DMS114 treated with DMSO at 0.1 percent for 48 hours (cell line): ENCODE measurements around the gene LIX1.
"Not testable (repeated sequence)": the region's sequence is repeated elsewhere in the genome, so short reads cannot be mapped to it uniquely, and the experiment has no call there.

ENCODE experiments used
- DNase-seq: peaks from one replicate; lab custom pipeline; 2025; ENCODE audit not compliant: unreplicated experiment; lab: John Stamatoyannopoulos, UW

The LIX1 gene

DNA sequence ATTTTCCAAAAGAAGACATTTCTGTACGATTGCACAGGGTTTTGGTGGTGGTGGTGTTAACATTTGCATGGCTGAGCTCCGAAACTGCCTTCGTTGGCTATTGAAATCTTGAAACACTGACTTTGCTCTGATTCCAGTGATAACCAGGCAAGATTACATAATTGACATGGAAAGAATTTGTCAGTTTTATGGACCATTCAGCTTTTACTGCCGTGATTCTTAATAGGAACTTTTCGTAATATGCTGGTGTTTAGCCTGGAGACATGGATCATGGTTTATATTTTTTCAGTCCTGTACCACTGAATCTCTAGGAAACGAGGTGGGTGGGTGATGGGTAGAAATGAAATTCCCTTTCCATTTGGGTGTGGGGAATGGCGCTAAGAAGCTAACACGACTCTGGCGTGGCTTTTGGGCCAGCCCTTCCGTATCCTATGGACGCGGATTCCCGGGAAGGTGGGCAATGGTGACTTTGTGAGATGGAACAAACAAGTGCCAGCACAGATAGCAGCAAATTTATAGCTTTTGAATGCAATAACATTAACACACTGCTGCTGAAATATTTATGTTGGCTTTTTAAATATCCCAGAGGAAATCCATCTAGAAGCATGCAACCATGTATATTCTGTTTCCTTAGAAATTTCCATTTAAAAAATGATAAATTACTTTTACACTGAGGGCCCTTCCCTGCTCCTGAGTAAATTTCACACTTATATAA lies 36.8 kb downstream of the LIX1 start:
- no peak for DNase-seq

DNA sequence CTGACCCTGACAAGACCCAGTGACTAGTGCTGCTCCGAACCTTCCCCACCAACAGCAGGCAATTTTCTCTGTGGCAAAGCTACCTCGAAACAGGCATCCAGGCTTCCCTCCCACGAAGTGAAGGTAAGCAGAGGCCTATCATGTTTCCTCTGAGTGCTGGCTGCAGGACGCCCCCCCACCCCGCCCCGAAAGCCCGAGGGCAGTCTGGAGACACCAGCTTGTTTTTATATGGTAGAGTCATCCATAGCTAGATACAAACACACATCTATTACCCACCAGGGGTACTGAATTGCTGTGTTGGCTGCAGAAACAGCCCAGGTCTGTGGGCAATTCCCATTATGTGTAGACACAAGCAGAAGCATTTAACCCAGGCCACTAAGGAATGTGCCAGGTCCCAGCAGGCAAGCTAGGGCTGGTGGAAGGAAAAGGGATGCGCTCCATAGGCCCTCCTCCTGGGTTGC lies 40.4 kb downstream of the LIX1 start:
- no peak for DNase-seq

DNA sequence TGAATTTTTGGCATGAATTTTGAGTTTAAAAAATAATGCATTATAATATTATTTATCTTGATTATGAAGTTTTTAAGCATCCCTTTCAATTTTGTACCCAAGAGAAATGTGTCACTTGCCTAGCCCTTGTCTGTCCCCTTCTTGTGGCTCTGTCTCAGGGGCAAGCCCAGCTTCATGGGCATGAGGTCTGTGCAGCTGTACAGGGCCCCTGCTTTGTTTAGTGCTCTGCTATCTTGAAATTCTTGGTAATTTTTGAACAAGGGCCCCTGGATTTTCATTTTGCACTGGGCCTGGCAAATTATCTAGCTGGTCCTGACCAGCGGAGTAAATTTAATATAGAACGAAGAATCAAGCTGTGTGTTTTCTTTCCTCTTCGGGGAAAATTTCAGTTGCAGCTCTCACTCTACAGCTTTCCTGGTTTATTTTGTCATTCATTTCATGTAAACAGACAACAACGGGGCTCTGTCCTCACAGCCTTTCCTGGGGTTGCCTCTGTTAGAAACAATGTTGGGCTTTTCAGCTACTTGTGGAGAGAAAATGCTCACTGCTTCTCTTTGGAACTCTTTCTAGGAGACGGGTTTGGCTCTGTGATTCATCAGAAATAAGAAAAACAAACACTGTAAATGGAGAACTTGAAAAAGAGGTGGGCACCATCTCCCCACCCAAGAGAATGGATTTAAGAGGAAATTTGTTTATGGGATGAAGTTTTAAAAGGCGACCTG lies 41.1 kb downstream of the LIX1 start:
- DNase-seq = no peak

DNA sequence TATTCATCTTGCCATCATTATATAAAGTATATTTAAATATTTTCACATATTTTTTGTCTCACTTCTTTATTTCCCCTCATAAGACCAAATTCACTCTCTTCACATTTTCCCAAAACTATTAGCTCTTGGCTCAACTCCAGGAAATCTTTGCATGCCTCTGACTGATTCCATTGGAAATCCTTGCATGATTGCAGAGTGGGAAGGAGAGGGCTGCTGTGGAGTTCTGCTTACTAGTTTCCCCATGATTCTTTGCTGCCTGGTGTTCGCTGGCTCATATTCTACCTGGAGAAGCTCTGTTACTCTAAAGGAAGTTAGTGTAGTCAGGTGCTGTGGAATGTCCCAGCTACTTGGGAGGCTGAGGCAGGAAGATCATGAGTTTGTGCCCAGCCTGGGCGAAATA lies 41.9 kb downstream of the LIX1 start:
- DNase-seq = no peak

DNA sequence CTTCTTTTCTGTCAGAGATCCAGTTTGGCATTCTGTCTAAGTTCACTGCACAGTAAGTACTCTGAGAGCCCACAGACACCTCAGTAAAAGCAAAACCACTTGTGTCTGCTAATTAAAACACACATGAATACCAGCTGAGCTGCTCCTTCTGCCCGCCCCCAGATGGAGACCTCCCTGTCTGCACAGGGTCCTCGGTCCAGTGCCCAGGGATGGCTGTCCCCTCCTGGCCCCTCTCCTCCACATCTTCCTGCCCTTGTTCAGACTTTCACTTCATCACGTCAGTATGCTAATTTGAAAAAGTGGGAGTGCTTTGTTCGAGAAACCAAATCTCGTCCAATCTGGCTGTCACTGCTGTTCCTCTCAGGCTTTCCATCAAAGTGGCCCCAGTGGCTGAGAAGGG lies 43.5 kb downstream of the LIX1 start:
- no peak for DNase-seq

DNA sequence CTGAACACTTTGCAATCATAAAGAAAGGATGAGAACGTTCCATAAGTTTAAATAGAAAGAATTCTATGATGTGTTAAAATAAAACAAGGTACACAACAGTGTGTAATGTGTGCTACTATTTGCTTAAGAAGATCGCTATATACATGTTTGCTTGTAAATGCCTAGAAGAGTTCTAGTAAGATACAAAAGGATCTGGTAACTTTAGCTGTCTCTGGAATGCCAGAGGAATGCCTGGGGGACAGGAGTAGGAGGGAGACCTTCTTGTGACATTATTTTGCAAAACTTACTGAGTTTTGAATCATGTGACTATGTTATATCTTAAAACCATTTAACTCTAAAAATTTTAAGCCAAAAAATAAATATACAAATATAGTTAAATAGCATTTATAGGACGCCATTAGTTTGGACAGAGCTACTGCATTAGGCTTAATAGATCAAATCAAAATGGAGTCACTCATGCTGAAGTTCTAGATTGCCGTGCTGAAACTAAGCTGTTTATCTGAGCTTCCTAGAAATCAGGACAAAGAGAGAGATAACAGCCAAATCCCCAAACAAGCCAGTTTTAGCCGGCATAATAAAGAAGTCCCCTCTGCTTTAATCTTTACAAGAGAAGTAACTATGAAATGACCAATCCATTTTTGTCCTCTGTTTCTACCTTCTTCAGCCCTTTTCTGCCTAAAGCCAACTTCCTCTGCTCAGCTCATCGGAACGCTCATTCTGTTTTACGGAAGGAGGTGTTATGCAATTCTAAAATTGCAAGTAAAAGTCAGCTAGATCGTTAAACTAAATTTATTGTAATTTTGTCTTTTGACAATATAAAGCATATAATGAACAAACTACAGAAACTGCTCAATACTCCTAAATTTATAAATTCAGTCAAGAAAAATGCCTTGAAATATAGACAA lies 44.8 kb downstream of the LIX1 start:
- DNase-seq = no peak

DNA sequence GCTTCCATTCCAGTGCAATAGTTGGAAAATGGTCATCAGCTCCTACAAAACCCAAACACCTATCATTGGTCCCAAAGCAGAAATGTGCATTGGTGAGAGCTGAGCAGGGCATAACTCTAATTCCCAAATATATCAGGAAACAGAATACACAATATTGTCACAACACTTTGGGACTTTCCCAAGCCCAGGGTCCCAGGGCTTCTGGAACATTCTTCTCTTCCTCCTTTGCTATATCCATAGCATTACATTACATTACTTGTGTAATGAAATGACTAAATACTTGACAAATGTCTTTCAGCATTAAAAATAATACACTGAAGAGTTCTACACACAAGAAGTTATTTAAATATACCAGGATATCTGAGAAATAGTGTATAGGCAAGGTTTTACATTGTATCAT lies 45.6 kb downstream of the LIX1 start:
- no peak for DNase-seq

DNA sequence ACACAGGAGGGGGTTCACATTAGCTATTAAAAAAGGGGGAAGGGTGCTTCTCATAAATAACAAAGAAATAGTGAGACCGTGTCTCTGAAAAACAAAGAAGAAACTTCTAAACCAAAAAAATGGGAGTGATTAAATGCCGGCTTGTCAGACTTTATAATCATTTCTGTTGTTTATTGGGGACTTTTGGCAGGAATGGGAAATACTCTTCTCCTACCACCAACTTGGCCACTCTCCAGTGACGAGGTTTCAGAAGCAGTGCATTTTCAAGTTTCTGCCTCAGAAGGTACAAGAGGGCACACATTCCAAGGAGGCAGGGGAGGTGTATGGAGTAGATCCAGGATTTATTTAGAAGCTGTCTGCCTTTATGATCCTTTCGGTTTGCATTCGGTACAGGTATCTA lies 46.2 kb downstream of the LIX1 start:
- DNase-seq = no peak

DNA sequence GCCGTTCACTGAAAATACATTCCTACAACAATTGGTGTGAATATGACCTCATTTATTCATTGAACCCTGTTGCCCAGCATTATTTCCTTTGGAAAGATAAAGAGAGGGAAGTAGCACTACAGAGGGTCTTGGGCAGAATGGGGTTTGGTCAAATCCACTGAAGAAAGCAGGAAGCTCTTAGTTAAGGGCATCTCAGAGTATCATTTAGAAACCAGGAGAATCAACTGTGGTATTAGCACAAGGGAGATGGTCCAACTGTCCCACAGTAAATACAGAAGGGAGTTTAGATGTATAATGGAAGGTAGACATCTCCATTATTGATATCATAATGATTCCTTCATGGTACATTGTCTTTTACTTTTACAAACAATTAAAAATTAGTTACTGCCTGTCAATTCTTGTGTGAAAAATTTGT lies 47.1 kb downstream of the LIX1 start:
- DNase-seq = no peak

DNA sequence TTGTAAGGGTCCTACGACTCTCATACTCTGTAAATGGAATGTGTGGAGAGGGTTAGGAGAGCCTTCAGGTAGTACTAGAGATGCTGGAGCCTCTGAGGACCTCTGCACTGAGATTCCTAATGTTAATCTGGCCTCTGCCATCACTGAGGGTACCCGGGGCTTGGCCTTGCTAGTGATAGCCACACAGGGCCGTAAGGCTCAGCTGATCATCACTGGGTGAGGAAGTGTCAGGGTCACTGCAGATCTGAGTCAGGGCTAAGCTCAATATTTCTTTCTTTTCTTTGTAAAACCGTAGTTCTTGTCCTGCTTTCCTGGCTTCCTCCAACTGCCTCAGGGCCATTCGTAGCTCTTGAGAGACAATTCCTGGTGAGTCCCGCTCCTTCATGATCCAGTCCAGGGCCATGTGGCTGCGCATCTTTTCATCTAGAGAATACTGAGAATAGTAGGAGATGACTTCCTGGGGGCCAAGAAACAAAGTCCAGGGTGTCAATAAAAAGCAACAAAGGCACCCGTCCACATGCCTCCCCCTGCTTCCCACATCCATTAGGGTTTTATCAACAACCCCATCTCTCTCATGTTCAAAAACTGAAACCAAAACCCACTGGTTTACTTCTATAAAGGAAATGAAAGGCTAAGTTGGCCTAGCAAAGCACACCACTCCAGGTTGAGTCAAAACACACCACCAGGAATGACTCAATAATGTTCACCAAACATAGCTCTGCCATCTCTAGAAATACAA lies 47.7 kb downstream of the LIX1 start:
- DNase-seq = no peak

DNA sequence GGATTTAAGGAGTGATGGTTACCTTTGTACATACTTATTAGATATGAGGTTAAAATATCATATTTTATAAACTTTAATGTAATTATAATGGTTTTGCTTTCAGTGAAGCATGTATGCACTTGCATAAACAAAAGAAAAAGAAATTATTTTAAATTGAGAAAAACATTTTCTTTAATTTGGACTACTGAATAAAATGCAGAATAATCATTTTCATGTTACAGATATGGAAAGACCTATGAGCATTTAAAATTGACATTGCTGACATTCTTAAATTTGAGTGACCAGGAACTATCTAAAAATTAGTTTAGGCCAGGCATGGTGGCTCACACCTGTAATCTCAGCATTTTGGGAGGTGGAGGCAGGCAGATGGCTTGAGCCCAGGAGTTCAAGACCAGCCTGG lies 49.2 kb downstream of the LIX1 start:
- no peak for DNase-seq

DNA sequence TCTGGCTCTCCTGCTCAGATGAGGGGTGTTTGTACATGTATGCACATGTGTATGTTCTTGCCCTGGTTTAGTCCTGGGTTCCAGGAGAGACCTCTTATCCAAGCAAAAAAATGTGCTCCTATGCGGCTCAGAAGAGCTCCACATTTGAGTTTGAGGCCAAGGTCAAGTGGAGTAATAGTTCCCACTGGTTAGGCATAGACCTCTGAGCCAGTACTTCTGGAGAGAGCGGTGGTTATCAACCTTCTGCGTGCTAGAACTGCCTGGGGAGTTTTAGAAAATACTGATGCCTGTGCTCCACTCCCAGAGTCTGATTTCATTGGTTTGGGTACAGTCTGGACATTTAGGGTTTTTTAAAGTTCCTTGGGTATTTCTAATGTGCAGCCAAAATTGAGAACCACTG lies 51.5 kb downstream of the LIX1 start:
- no peak for DNase-seq

DNA sequence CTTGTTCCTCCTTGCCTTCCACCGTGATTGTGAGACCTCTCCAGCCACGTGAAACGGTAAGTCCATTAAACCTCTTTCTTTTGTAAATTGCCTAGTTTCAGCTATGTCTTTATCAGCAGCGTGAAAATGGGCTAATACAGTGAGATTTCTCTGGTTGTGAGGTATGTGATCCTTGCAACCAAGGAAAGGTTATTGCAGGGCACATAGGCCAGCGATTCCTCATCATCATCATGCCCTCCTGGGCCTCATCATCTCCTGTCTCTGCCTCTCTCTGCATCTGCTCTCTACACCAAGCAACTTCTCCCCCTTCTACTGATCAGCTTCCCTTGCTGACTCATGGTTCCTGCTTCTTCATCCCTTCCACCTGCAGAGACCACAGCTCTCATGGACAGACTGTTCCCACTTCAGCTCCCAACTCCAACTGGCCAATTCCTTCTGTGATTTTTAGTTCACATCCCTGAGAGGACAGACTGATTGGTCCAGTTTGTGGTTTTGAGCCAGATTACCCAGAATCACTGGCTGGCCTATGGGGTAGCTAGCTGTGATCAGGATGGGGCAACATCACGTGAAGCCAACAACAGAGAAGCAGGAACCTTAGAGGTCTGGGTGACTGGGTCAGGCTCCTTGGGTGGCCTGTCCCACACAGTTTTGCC lies 53.1 kb downstream of the LIX1 start:
- DNase-seq = no peak

DNA sequence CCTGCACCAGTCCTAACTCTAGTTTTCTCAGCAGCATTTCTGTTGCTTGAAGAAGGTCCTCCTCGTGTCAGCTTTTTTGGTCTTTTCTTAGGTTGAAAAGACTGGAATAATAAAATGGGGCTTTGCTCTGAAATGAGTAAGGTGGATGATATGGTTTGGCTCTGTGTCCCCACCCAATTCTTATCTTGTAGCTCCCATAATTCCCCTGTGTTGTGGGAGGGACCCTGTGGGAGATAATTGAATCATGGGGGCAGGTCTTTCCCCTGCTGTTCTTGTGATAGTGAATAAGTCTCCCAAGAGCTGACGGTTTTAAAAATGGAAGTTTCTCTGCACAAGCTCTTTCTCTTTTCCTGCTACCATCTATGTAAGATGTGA lies 53.6 kb downstream of the LIX1 start:
- no peak for DNase-seq

DNA sequence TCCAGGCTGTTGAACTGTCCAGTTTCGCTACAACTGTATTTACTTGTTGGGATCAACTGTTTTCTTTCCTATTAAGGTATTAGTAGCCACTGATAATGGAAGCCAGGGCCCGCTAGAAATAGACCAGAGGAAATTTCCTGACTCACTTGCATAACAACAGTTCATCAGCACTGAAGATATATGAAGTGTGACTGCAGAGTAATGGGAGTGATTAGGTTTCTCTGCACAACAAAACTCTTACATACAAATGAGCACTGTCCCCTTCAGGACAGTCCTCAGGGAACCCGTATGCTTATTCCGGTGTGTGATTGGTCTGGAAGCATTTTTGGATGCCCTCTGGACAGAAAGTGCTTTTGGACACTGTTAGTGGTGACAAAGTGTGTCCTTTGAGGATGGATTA lies 55.3 kb downstream of the LIX1 start:
- no peak for DNase-seq

DNA sequence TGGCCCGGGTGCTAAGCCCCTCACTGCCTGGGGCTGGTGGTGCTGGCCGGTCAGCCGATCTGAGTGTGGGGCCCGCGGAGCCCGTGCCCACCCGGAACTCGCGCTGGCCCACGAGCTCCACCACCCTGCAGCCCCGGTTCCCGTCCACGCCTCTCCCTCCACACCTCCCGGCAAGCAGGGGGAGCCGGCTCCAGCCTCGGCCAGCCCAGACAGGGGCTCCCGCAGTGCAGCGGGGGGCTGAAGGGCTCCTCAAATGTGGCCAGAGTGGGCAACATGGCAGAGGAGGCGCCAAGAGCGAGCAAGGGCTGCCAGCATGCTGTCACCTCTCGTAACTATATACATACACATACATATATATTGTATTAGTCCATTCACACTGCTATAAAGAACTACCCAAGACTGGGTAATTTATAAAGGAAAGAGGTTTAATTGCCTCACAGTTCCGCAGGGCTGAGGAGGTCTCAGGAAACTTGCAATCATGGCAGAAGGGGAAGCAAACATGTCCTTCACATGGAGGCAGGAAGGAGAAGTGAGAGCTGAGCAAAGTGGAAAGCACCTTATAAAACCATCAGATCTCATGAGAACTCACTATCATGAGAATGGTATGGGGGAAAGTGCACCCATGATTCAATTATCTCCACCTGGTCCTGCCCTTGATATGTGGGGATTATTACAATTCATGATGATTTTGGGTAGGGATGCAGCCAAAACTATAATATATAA lies 56.8 kb downstream of the LIX1 start:
- DNase-seq = no peak

DNA sequence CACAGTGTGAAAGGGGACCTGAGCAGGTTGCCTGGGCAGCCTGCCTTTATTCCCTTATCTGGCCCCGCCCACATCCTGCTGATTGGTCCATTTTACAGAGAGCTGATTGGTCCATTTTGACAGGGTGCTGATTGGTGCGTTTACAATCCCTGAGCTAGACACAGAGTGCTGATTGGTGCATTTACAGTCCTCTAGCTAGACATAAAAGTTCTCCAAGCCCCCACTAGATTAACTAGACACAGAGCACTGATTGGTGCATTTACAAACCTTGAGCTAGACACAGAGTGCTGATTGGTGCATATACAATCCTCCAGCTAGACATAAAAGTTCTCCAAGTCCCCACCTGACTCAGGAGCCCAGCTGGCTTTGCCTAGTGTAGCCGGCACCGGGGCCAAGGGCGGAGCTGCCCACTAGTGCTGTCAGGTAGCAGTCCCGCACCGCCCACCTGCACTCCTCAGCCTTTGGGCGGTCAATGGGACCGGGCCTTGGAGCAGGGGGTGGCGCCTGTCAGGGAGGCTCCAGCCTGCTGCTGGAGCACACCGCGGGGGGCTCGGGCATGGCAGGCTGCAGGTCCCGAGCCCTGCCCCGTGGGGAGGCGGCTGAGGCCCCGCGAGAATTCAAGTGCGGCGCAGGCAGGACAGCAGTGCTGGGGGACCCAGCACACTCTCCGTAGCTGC lies 57.5 kb downstream of the LIX1 start:
- not testable (repeated sequence) for DNase-seq

DNA sequence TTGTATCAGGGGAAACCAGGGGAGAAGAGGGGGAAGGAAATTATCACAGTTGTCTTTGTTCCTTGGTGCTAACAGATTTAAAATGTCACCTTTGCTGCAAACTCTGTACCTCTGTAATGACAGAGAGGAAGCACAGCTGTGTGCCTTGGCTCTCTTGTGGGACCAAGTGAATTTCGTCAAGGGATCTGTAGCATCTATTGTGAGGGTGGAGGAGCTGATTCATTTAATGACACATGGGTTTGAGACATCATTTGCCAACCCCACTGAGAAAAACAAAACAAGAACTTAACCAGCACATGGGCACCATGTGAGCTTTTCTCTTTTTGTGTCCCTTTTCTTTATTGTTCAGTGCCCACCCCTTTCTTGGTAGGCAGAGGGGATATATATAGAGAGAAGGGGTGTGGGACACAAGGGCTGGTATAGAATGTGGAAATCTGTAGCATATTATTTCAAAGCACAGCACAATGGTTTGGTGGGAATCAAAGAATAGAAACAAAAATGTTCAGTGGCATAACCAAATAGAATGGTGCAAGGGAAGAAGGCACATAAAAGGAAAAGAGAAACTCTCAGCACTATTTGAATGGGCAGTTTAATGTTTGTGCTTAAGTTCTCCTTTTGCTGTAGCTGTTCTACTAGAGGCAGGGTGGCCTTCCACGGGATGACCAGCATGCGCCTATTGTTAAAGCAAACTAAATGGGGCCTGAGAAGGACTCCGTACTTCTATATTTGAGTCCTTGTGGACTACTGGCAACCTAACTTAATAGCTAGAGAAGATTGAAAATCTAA lies 63.3 kb downstream of the LIX1 start:
- no peak for DNase-seq

DNA sequence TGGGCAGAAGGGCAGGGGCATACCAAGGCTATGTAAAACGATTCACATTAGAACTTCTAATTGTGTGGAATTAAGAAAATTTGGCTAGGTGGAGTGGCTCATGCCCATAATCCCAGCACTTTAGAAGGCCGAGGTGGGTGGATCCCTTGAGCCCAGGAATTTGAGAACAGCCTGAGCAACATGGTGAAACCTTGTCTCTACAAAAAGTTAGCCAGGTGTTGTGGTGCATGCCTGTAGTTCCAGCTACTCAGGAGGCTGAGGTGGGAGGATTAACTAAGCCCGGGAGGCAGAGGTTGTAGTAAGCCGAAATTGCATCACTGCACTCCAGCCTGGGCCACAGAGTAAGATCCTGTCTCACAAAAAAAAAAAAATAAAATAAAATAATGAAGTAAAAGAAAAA lies 65.2 kb downstream of the LIX1 start:
- DNase-seq = no peak
